Mucosa of stomach (tissue), 1 donor: ENCODE measurements around the gene SMYD5.
"Not testable (repeated sequence)": the region's sequence is repeated elsewhere in the genome, so short reads cannot be mapped to it uniquely, and the experiment has no call there.

Experiments used
- H3K27me3 ChIP-seq: one replicate; pipeline ENCODE4 v1.7.0; 2013; ENCODE audit warnings: mild to moderate bottlenecking, low read length; ENCODE audit not compliant: control insufficient read depth, insufficient read depth
- H3K36me3 ChIP-seq: one replicate; pipeline ENCODE4 v1.7.0; 2013; ENCODE audit warnings: low read length; ENCODE audit not compliant: control insufficient read depth, insufficient read depth
- H3K4me1 ChIP-seq: one replicate; pipeline ENCODE4 v1.7.0; 2013; ENCODE audit warnings: mild to moderate bottlenecking, low read length; ENCODE audit not compliant: control insufficient read depth, insufficient read depth
- H3K4me3 ChIP-seq: one replicate; pipeline ENCODE4 v1.7.0; 2013; ENCODE audit warnings: low read length
- H3K9ac ChIP-seq: one replicate; pipeline ENCODE4 v1.7.0; 2013; ENCODE audit warnings: mild to moderate bottlenecking, low read length, moderate library complexity
- H3K9me3 ChIP-seq: one replicate; pipeline ENCODE4 v1.7.0; 2013; ENCODE audit warnings: mild to moderate bottlenecking, low read length, moderate library complexity; ENCODE audit not compliant: control insufficient read depth
- donor health status: Pancreatic carcinoma.

The SMYD5 gene

DNA sequence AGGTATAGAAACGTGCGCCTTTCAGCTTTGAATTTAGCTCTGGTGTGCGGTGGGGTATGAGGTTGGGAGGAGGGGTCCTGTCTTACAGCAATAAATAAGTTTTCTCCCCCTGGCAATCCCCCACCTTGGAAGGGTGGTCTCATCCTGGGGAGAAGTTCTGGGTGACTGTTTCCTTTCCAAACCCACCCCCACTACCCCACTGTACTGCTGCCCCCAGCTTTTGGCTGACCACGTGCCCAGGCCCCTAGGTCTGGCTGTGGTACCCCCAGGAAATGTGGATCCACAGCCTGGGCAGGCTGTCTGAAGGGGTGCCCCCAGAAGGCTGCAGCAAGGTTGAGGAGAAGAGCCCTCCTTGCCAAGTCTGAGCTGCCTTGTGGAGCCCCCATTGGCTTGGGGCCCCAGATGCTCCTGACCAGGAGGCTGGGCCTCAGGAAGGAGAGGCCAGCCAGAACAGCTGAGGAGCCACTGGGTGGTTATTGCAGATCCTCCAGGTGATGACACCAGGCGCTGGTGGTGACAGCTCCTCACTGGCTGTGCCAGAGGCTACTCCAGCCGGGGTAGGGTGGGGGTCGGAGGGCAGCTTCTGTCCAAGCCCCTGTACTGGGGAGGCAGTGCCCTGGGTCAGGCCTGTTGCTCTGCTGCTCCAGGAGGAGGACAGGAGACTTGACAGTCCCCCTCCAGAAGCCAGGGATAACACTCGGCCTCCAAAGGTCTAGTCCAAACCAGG lies 44.3 kb downstream of the SMYD5 start:
- no peak overlapping the region for H3K9ac ChIP-seq
- no peaks in the 10 kb centered on the region for H3K36me3 ChIP-seq
- no peaks in the 10 kb centered on the region for H3K4me1 ChIP-seq
- no peaks in the 10 kb centered on the region for H3K27me3 ChIP-seq
- no peaks in the 10 kb centered on the region for H3K9me3 ChIP-seq
- no peak overlapping the region for H3K4me3 ChIP-seq

DNA sequence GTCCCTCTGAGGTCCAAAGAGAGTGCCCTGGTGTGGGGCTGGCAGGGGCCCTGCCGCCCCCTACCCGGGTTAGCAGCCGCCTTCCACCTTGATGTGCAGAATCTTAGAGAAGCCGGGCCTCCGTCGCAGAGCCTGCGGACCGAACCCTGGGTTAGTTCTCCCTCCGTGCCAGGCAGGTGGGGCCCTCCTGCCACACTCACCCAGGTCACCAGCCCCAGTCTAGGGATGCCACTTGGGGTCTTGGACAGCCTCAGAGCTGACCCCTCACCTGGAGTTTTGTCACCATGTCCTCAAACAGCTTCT lies 44.8 kb downstream of the SMYD5 start:
- H3K9ac ChIP-seq, result no peak overlapping the region
- H3K36me3 ChIP-seq, result no peaks in the 10 kb centered on the region
- H3K4me1 ChIP-seq, result no peaks in the 10 kb centered on the region
- H3K4me3 ChIP-seq, result no peak overlapping the region
- H3K27me3 ChIP-seq, result no peaks in the 10 kb centered on the region
- H3K9me3 ChIP-seq, result no peaks in the 10 kb centered on the region

DNA sequence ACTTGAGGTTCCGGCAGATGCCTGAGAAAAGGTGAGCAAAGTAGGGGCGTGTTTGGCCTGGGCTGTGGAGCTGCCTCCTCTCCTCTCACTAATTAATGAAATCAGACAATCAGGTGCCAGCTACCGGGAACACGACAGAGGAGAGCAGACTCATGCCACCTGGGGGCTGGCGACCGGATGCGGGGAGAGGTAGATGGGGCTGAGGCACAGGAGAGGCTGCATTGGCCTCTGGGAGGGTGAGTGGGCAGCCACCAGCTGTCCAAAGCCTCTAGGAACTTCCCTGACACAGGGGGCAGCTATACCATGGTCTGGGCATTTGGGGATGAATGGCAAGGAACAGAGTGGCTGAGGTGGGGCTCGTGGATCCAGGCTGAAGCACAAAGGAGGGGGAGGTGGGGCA lies 45.2 kb downstream of the SMYD5 start:
- Histone ChIP-seq H3K9me3 (no peaks in the 10 kb centered on the region), H3K4me1 (no peaks in the 10 kb centered on the region), H3K27me3 (no peaks in the 10 kb centered on the region), H3K36me3 (no peaks in the 10 kb centered on the region), H3K4me3 (no peak overlapping the region), H3K9ac (no peak overlapping the region)

DNA sequence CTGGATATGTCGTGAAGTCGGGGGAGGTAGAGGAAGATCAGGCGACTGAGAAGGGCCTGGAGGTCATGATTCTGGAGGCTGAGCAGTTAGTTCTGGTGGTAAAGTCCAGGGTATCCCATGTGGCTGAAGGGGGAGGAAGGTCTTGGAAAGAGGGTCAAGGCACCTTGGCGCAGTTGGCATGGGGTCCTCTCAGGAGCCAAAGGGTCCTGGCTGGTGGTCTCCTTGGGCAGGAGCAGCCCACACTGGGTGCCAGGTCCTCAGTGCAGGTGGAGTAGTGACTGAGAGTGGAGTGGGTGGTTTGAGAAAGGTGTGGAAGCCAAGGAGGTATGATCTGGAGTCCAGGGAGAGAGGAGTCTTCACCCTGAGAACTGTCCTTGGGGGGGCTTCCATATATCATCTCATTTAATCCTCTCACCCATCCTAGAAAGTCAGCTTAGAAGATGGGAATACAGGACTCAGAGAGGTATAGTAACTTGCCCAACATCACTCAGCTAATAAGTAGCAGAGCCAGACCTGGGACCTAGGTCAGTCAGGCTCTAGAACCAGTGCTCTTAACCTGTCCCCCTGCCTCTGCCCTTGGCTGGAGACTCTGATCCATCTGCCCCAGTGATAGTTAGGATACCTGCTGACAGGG lies 45.8 kb downstream of the SMYD5 start:
- Histone ChIP-seq H3K36me3 (no peaks in the 10 kb centered on the region), H3K9ac (no peak overlapping the region), H3K4me1 (no peaks in the 10 kb centered on the region), H3K27me3 (no peaks in the 10 kb centered on the region), H3K4me3 (no peak overlapping the region), H3K9me3 (no peaks in the 10 kb centered on the region)

DNA sequence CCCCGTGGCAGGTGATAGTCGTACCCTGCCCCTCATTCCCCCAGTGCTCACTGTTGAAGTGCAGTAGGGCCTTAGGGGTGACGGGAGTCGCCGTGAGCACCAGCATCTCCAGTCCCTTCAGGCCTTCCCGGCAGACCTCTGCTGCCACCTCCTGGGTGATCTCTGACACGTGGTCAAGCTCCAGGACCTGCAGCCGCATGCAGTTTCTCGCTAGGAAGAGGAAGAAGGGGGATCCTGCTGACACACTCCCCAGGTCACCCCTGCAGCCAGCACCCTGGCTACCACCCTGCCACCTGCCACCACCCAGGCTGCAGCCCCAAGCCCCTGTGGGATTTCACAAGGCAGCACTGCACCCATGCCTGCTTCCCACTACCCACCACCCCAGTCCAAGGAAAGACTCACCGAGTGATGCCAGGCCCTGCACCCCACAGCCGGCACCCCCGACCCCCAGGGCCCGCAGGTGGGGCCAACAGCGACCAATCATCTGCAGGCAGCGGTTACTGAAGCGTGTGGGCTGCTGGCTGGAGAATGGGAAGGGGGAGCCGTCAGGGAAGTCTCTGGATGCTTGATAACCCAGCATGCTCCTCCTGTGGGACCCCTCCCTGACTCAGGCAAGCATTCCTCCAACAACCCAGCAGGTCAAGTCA lies 46.4 kb downstream of the SMYD5 start:
- Histone ChIP-seq H3K4me3 (no peak overlapping the region), H3K36me3 (no peaks in the 10 kb centered on the region), H3K9ac (no peak overlapping the region), H3K27me3 (no peaks in the 10 kb centered on the region), H3K4me1 (no peaks in the 10 kb centered on the region), H3K9me3 (no peaks in the 10 kb centered on the region)

DNA sequence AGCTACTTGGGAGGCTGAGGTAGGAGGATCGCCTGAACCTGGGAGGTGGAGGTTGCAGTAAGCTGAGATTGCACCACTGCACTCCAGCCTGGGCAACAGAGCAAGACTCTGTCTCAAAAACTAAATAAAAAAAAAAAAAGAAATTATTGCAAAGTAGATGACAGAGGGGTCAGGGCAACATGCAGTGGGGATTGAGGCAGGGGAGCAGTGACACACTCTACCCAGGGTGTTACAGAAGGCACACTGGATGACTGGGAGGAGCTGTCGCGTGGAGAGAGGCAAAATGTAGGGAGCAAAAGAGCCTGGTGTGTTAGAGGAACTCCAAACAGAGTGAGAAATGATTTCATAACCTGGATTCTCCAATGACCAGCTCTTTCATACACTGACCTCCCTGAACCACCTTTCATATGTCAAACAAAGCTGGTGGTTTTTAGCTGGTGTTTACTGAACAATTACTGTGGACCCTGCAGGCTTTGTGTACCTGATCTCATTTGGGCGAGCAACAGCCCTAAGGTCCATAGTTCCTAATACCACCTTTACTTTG lies 48.1 kb downstream of the SMYD5 start:
- no peaks in the 10 kb centered on the region for H3K4me1 ChIP-seq
- no peak overlapping the region for H3K9ac ChIP-seq
- no peaks in the 10 kb centered on the region for H3K9me3 ChIP-seq
- H3K36me3 ChIP-seq, result no peaks in the 10 kb centered on the region
- no peak overlapping the region for H3K4me3 ChIP-seq
- H3K27me3 ChIP-seq, result peaks cover 2% of the 10 kb centered on the region

DNA sequence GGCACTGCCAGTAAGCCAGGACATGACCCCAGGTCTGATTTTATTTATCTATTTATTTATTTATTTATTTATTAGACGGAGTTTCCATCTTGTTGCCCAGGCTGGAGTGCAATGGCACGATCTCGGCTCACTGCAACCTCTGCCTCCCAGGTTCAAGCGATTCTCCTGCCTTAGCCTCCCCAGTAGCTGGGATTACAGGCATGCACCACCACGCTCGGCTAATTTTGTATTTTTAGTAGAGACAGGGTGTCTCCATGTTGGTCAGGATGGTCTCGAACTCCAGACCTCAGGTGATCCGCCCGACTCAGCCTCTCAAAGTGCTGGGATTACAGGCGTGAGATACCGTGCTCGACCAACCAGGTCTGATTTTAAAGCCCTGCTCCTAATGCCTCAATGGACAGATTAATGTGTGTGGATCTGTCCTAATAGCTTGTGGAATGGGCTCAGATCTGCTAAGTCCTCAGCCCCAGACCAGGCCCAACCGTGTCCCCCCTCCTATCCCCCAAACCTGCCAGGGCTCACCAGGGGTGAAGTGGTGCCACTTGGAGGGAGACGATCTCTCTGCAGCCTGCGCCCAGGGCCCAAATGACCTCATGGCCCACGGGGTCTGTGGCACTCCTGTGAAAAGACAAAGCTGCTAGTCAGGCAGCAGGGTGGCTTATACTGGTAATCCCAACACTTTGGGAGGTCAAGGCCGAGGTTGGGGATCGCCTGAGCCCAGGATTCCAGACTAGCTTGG lies 48.8 kb downstream of the SMYD5 start:
- H3K9ac ChIP-seq, H3K27me3 ChIP-seq, H3K4me1 ChIP-seq, H3K9me3 ChIP-seq, H3K4me3 ChIP-seq, H3K36me3 ChIP-seq: not testable (repeated sequence)

DNA sequence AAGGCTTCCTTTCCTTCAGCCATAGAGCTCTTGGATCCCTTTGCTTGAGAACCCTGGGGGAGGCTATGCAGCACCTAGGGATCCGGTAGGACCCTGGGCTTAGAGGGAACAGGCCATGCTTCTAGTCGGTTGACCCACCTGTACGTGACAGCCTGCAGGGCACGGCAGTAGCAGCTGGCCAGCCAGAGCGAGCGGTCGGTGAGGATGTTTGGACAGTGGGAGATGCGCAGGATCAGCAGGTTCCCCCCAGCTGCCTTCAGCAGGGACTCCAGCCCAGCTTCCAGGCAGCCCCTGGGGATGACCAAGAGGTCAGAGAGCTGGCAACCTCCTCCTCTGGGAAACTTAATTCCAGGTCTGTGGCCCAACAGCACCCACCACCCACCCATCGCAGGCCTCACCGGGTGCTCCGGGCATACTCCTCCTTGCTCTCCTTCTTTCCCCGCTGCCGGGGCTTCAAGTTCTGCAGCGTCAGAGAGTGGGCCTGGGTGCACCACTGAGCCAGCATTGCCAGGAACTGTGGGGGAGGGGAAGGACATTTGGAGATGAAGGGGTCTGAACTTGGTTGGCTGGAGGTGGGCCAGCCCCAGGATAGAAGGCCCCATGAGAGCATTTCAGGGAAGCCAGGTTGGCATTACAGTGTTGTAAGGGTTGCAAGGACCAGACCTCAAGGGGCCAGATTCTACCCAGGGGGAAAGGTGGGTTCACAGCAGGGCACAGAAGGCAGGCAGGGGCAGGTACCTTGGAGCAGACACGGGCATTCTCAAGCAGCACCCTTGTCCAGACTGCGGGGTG lies 49.7 kb downstream of the SMYD5 start:
- Histone ChIP-seq H3K4me1 (peaks cover 6% of the 10 kb centered on the region), H3K27me3 (peaks cover 17% of the 10 kb centered on the region), H3K9me3 (no peaks in the 10 kb centered on the region), H3K9ac (no peak overlapping the region), H3K36me3 (no peaks in the 10 kb centered on the region), H3K4me3 (no peak overlapping the region)

DNA sequence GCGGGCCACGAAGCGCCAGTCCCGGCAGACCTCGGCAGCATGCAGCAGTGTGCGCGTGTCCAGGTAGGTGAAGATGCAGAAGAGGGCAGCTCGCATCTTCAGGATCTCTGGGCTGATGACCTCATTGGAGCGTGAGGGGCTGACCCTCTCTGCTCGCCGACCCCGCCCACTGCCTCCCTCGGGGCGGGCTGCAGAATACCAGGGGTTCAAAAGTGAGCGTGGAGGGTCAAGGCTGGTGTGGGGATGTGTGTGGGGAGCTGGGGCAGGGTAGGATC lies 50.2 kb downstream of the SMYD5 start:
- peaks cover 20% of the 10 kb centered on the region for H3K27me3 ChIP-seq
- no peaks in the 10 kb centered on the region for H3K36me3 ChIP-seq
- no peaks in the 10 kb centered on the region for H3K9me3 ChIP-seq
- peaks cover 10% of the 10 kb centered on the region for H3K4me1 ChIP-seq
- H3K9ac ChIP-seq, result no peak overlapping the region
- no peak overlapping the region for H3K4me3 ChIP-seq

DNA sequence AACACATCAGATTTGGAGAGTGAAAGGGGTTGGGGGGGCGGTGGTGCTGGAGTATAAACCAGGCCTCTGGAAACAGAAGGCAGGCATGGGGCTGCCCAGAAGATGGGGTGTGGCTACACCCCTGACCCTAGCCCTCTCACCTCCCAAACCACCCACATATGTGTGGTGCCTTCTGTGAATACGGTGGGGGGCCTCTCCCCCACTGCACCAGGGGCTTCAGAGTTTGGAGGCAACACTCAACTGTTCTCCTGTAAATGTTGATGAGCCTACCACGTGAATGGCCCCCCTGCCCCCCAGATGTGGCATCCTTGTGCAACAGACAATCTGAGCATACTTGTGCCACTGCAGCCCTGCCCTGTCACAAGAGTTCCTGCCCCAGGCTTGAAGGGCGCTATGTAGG lies 50.7 kb downstream of the SMYD5 start:
- Histone ChIP-seq H3K4me3 (no peak overlapping the region), H3K36me3 (no peaks in the 10 kb centered on the region), H3K4me1 (peaks cover 10% of the 10 kb centered on the region), H3K9ac (no peak overlapping the region), H3K9me3 (no peaks in the 10 kb centered on the region), H3K27me3 (peaks cover 23% of the 10 kb centered on the region)

DNA sequence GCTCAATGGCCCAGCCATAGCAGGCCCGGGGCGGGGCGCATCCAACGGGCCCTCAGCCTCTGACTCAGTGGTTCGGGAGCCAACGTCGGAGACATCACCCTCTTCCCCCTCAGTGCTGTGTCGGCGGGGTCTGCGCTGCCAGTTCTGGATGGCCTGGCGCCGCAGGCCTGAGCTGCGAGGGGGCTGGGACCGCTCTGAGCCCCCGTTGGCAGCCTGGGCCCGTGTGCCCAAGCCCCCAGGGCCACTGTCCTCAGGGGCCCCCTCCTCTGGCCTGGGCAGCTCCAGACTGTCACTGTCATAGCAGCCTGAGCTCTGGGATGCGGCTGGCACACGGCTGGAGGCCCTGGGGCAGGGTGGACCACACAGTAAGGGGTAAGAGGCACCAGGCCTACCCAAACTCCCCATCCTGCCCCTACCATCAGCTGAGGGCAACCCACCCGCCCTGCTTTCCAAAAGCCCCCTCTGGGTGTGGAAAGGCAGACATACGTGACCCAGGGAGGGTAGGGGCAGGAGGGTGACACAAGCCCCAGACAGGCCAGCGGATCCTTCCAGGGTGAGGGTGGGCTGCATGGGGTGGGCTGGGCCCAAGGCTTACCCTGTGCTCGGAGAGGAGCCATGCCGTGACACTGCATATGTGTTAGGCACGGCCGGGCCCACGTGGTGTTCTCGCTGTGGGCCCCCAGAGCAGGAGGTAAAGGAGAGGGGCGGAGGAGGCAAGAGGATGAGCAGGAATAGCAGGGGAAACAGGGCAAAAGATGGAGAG lies 51.4 kb downstream of the SMYD5 start:
- no peak overlapping the region for H3K4me3 ChIP-seq
- no peaks in the 10 kb centered on the region for H3K9me3 ChIP-seq
- peaks cover 24% of the 10 kb centered on the region for H3K27me3 ChIP-seq
- H3K36me3 ChIP-seq, result no peaks in the 10 kb centered on the region
- H3K4me1 ChIP-seq, result peaks cover 10% of the 10 kb centered on the region
- H3K9ac ChIP-seq, result no peak overlapping the region
